ENCODE data around the gene CACNA1D.

Gene CACNA1D

GRCh38 chr3:53715815-53716483 is 221.5 kb downstream of the CACNA1D start:
- DNase-seq (ENCODE audit: low read depth), result no peak

GRCh38 chr3:53716998-53717397 is 222.6 kb downstream of the CACNA1D start:
- DNase-seq (ENCODE audit: low read depth), result no peak

- no peak for DNase-seq (ENCODE audit: low read depth)
Observed at GRCh38 chr3:53718462-53718861, 224.1 kb downstream of the CACNA1D start.

GRCh38 chr3:53719796-53720195 is 225.4 kb downstream of the CACNA1D start:
- DNase-seq (ENCODE audit: low read depth), result no peak

GRCh38 chr3:53721187-53722119 is 227.0 kb downstream of the CACNA1D start:
- DNase-seq (ENCODE audit: low read depth), result no peak

- no peak for DNase-seq (ENCODE audit: low read depth)
Observed at GRCh38 chr3:53724566-53724965, 230.2 kb downstream of the CACNA1D start.

- no peak for DNase-seq (ENCODE audit: low read depth)
Observed at GRCh38 chr3:53725387-53725995, 231.1 kb downstream of the CACNA1D start.

- DNase-seq (ENCODE audit: low read depth), result no peak
Observed at GRCh38 chr3:53726643-53727042, 232.2 kb downstream of the CACNA1D start.

GRCh38 chr3:53728606-53729005 is 234.2 kb downstream of the CACNA1D start:
- DNase-seq (ENCODE audit: low read depth), result no peak

GRCh38 chr3:53729159-53729558 is 234.7 kb downstream of the CACNA1D start:
- DNase-seq (ENCODE audit: low read depth), result no peak

- DNase-seq (ENCODE audit: low read depth), result no peak
Observed at GRCh38 chr3:53729618-53730017, 235.2 kb downstream of the CACNA1D start.

- no peak for DNase-seq (ENCODE audit: low read depth)
Observed at GRCh38 chr3:53730576-53730975, 236.2 kb downstream of the CACNA1D start.

GRCh38 chr3:53731934-53732624 is 237.7 kb downstream of the CACNA1D start:
- no peak for DNase-seq (ENCODE audit: low read depth)

GRCh38 chr3:53733446-53733845 is 239.0 kb downstream of the CACNA1D start:
- DNase-seq (ENCODE audit: low read depth), result no peak

- no peak for DNase-seq (ENCODE audit: low read depth)
Observed at GRCh38 chr3:53739966-53740365, 245.6 kb downstream of the CACNA1D start.

- no peak for DNase-seq (ENCODE audit: low read depth)
Observed at GRCh38 chr3:53740956-53741355, 246.5 kb downstream of the CACNA1D start.

GRCh38 chr3:53744351-53744750 is 249.9 kb downstream of the CACNA1D start:
- no peak for DNase-seq (ENCODE audit: low read depth)

- DNase-seq (ENCODE audit: low read depth), result no peak
Observed at GRCh38 chr3:53747559-53747958, 253.1 kb downstream of the CACNA1D start.

GRCh38 chr3:53748512-53749271 is 254.3 kb downstream of the CACNA1D start:
- no peak for DNase-seq (ENCODE audit: low read depth)

- no peak for DNase-seq (ENCODE audit: low read depth)
Observed at GRCh38 chr3:53749448-53749847, 255.0 kb downstream of the CACNA1D start.

All from stimulated activated CD8-positive, alpha-beta memory T cell treated with anti-CD3 and anti-CD28 coated beads, Interleukin-15, amount 100 ng/mL, for 24 hours (primary cell).